SW 1271 (cell line): ENCODE data around the gene NCF2.

Experiments used
- DNase-seq, 2 experiments: peaks; one replicate each; lab custom pipeline; 2025; lab: John Stamatoyannopoulos, UW

NCF2 gene

DNA sequence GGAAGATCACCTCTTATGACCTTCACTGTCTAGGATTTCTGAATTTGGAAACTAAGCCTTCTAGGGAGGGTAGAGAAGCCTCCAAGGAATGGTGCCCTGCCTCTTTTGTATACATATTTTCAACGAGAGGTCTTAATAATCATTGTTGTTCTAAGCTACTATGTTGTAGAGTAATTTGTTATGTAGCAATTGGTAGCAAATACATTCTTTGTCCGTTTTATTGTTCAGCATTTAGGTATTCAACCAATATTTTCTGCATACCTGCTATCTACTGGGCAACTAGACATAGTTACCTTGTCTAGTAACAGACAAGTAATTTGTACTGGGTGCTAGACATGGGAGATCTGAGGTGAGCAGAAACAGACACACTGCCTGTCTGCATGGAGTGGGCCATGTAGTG lies 20.8 kb upstream of the NCF2 start:
- DNase-seq: no peak

- DNase-seq: no peak
Measured at GRCh38 chr1:183609759-183610452, 19.6 kb upstream of the NCF2 start.

- DNase-seq: no peak
Measured at GRCh38 chr1:183609313-183609712, 19.1 kb upstream of the NCF2 start.

- DNase-seq: no peak
Measured at GRCh38 chr1:183607322-183607980, 17.2 kb upstream of the NCF2 start.

GRCh38 chr1:183605904-183606303 lies 15.6 kb upstream of the NCF2 start:
- no peak for DNase-seq

DNA sequence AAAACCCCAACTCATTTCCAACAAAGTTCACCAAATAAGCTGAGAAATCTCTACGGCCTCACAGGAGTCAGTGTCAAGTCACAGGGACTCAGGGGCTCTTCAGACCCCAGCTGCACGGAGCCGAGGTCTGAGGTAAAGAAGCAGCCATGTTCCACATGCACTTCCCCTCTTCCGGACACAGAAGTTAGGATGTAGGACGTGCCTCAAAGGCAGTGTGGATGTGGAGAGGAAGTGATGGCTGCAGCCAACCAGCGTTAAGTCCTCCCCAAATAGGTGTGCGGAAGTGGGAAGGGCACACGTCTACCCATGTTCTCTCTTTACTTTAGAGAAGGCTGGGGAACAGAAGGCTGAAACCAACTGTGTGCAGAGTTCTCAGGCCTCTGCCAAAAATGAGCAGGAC lies 14.6 kb upstream of the NCF2 start:
- no peak for DNase-seq

GRCh38 chr1:183604038-183604808 lies 14.0 kb upstream of the NCF2 start:
- no peak for DNase-seq

DNA sequence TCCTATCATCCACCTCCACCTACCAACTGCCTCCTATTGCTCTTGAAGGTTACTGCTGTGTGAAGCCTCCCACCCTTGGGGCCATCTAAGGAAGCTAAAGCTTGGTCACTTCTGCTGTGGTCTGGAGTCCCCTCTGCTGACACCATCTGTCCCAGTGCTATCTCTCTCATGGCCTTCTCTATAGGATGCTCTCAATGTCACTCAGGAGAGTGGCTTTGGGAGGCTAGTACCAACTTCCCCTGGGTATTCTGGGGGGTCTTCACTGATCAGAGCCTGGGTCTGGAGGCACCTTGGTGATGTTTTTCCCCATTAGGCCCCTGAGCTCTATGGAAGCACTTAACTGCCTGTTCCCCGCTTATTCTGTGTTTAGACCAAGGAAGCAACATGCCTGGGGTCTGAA lies 12.3 kb upstream of the NCF2 start:
- DNase-seq: no peak

- DNase-seq: no peak
Measured at GRCh38 chr1:183600634-183601033, 10.4 kb upstream of the NCF2 start.

DNA sequence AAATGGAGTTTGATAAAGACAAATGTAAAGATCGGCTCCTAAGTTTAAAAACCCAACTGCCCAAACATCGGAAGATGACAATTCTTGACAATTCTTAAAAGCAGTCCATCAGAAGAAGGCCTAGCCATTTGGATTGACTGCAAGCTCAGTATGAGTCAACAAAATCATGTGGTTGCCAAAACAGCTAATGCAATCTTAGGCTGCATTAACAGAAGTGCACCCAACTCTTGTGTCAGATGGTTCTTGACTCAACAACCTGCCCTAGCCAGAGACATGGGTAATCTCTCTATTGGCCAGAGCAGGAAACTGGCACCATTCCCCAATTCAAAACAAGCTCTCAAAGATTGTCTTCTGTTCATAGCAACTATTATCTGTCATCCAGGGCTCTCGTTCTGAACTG lies 9.9 kb upstream of the NCF2 start:
- no peak for DNase-seq

DNA sequence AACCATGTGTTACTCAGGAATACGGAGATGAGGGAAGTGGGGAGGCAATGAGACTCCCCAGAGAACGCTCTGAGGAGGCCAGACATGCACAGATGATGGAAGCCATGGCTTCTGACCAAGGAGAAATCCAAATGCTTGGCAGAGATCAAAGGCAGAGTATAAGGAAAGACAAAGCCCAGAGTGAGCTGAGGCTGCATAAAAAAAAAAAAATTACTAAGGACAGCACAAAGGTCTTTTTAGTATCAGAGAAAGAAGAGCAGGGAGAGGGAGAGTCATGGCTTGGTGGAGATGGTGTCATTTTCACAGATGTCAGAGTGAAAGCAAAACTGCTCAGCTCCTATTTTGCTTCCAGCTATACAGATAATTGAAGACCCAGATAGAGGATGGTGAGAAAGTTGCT lies 8.1 kb upstream of the NCF2 start:
- no peak for DNase-seq

DNA sequence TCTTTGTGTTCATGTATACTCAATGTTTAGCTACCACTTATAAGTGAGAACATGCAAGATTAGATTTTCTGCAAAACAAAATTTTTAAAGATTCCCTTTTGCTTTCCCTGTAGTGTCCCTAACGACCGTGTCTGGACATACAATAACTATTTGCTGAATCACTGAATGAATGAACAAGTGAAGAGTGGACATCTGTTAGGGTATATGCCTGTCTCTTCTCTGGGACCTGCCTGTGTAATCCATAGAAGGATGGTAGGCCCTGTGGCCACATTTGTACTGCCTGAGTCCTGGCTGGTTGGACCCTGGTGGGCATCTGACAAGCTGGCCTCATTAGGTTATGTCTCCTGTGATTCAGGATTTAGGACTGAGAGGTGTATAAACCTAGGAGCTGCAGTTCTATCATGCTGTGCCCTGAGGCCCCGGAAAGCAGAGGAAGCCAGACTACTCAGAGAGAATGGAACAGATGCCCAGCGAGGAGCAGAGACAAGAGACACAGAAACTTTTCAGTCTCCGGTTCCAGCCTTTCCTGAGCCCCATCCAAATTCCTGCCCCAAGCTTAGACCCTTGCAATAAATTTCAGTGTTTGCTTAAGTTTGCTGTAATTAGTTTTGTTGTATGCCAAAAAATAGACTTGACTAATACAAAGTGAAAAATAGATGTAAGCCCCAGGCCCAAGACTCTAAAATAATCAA lies 7.5 kb upstream of the NCF2 start:
- no peak for DNase-seq

DNA sequence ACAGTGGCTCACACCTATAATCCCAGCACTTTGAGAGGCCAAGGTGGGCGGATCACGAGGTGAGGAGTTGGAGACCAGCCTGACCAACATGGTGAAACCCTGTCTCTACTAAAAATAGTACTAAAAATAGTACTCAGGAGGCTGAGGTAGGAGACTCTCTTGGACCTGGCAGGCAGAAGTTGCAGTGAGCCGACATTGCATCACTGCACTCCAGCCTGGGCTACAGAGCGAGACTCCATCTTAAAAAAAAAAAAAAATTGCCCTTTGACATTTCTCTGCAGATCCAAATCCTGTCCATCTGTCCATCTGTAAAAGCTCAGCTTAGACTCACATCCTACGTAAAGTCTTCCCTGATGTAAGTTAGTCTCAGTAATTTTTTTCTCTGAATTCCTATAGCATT lies 6.2 kb upstream of the NCF2 start:
- no peak for DNase-seq

- no peak for DNase-seq
Measured at GRCh38 chr1:183595537-183595936, 5.3 kb upstream of the NCF2 start.

DNA sequence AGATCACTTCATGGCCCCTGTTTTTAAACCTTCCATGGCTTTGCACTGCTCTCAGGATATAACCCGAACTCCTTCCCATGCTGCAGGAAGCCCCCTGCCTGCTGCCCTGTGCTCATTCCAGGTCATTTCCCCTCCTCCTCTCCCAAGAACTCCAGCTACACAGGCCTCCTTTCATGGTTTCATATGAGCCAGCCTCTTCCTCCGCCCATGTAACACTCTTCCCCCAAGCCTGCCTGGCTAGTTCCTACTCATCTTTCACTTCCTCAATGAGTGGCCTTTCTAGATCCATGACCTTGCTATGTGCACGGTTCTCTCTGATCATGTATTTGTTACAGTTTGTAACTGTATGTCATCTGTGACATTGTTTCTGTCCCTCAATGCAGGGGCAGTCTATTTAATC lies 3.1 kb upstream of the NCF2 start:
- DNase-seq: no peak

DNA sequence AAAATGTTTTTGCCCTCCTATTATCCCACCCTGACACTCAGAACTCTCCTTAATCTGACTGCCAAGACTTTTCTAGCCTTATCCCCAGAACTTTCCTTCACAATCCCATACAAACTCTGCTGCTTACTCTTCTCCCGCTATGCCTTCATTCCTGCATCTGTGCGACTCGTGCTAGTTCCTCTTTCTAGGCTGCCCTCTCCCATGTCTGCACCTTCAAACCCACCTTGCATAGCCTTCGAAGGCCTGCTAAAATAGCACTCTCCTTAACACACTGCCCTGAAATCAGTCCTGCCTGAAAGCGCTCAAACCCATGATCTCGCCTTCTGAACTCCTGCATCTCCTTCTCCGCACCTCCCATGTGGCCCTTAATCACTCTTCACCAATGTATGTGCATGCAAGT lies 2.5 kb upstream of the NCF2 start:
- DNase-seq: no peak

DNA sequence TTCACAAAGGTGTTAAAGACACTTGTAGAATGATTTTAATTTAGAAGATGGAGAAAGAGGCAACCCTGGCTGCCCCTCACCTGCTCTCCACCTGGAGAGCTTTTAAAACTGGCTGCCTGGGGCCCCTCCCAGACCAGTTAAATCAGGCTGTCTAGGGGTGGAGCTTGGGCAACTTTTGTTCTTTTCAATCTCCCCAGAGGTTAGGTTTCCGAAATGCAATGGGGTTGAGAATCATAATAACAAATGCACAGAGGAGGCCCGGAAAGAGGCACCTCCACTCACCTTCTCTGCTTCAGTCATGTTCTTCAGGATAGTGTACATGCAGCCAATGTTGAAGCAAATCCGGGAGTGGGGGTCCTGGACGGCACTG lies 400 bp downstream of the NCF2 start:
- DNase-seq: no peak

- no peak for DNase-seq
Measured at GRCh38 chr1:183589384-183589783, 875 bp downstream of the NCF2 start.

DNA sequence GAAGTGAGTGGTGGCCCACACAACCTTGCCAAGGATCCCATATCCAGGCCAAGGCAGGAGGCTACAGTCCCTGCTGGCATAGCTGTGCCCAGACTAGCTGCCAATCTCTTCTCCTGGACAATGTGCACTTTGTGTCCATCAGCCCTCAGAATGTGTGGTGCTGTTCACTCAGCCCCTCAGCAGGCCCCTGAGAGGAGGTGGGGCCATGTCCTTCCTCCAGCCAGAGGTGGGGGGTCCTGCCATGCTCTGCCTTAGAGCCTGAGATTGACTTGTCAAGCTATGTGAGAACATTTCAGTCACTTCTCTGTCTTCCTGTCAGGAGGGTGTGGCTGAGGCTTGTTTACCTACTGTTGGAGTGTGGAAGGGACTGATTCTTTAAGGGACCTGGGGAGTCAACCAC lies 1.4 kb downstream of the NCF2 start:
- no peak for DNase-seq

GRCh38 chr1:183586926-183587325 lies 3.3 kb downstream of the NCF2 start:
- DNase-seq: no peak

DNA sequence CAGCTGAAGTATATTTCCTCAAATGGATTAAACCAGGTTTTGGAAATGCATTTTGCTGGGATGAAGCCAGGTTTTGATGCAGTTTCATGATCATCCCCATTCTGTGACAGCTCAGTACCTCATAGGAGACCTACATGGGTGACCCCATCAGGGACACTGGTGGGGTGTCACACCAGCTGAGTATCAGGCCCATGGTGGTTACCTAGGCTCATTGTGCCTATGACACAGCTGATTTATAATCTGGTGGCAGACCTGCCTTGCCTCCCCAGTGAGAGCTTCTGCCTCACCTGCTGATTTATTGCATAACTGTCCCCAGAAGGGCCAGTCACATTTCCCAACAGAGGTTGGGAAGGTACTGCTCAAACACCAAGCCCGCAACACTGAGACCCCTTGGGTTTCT lies 3.8 kb downstream of the NCF2 start:
- no peak for DNase-seq

- no peak for DNase-seq
Measured at GRCh38 chr1:183585038-183585437, 5.2 kb downstream of the NCF2 start.

DNA sequence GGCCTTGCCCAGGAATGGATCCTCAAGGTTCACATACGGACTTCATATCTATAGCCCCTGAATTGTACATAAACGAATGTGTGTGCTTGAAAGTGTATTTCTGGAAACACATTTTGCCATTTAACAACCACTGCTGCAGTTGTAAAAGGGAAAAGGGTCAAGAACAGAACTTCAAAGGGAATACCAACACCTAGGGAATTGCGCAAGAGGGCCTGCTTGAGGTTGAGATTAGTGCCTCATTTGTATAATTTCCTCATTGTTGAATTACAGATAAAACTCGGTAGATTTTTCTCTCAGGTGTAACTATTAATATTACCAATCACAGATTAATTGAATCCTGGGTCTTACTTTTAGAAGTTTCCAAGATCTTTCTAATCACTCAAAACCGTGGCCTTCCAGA lies 6.1 kb downstream of the NCF2 start:
- no peak for DNase-seq
